Activated naive CD4-positive, alpha-beta T cell (primary cell): ENCODE results near the gene RACGAP1.
A peak's percentile ranks its signal among the peaks of the same experiment; 100 is the strongest.

Experiments used
- DNase-seq, 4 experiments: peaks; one replicate each; lab custom pipeline; 2025; lab: John Stamatoyannopoulos, UW

Gene RACGAP1

GRCh38 chr12:50056639-50056976 lies 31.3 kb upstream of the RACGAP1 start:
- no peak for DNase-seq

GRCh38 chr12:50055831-50056638 lies 30.7 kb upstream of the RACGAP1 start:
- DNase-seq: peak in 3 of 4 experiments; percentile 17 to 48 (median 28)

DNA sequence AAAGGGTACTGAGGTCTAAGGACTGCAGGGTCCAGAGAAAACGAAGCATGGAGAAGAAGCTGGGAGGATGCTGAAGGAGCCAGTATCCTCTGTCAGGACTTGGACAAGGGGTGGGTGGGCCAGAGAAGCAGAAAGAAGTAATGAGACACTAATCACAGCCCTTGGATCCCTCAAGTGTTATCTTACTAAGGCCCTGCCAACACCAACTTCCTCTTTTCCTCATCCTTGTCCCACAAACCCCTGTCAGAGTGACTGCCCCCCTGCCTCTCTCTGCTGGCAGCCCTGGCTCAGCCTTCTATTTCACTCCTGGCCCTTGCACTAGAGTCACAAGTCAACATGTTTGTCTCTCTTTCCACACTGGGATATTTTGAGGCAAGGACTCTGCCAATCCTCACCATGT lies 28.3 kb upstream of the RACGAP1 start:
- no peak for DNase-seq

- DNase-seq: no peak
These were observed 27.7 kb upstream of the RACGAP1 start for GRCh38 chr12:50052964-50053363.

DNA sequence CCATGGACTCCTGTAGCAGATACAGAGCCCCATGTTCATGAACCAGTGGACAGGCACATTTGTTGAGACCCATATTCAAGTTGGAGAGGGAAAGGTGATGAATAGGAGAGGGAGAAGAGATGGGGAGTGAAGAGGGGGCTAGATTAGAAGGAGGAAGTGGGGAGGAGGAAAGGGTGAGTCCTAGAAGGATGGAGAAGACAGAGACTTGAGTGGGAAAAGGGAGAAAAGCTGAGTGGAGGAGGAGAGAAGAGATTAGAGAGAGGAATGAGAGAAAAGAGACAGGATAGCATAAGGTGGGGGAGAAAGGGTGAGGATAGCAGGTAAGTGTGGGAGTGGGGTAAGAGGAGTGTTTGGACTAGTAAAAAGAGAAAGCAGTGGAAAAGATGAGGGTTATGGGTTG lies 27.2 kb upstream of the RACGAP1 start:
- no peak for DNase-seq

DNA sequence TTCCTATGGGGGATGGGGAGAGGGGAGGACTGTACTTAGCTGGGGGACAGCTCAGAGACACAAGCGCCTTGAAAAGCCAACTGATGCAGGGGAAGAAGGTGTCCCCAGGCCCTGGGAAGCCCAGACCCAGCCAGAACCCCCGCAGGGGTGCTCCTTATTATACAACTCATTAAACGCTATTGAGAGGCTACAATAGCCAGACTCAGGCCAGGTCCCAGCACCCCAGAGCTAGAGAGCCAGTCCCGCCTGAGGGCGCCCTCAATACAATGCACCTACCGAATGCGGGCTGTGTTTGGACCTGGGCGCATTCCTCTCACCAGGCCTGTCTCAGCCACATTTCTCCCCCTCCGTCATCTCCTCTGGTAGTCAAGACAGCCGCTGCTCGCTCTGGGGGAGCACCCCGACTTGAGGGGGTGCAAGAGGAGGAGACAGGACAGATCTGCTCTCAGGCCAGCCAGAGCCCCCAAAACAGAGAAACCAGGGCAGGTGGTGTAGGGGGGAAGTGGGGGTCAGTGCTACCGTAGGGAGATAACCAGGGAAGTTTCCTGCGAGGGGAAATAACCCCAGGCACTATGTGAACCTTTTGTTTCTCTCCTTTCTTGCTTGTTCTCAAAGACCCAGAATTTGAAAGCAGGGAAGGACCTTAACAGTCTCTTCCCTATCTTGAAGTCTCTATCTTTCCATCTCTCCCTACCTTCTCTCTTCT lies 26.0 kb upstream of the RACGAP1 start:
- no peak for DNase-seq

DNA sequence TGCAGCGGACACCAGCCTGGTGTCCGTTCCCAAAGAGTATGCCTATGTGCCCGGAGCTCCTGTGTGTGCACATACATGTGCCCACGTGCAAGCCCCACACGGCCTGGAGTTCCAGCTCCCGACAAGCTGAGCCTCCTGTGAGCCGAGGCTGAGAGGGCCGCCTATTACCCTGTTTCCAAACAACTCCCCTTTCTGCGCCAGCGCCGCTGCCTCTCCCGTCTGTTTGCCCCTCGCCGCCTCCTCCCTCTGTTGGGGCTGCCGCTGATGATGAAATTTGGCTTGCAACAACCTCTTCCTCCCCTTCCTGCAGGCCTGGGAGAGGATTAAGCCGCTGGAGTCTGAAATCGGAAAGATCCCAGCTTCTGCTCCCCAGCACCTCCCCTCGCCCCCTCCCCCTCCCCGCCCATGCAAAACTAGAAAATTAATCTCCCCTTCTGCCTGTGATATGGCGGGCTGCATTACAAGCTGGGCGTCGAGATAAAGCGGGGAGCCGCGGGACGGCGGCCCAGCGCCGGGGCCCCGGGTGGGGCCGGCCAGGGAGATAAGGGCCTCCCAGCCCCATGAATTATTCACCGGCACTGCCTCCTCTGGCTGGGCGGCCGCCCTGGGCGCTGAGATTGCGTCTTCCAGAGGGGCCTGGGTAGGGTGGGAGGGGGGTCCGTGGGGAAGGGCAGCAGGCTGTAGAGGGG lies 25.3 kb upstream of the RACGAP1 start:
- no peak for DNase-seq

GRCh38 chr12:50050119-50050385 lies 24.8 kb upstream of the RACGAP1 start:
- DNase-seq: no peak

- DNase-seq: no peak
These were observed 24.2 kb upstream of the RACGAP1 start for GRCh38 chr12:50049254-50050118.

DNA sequence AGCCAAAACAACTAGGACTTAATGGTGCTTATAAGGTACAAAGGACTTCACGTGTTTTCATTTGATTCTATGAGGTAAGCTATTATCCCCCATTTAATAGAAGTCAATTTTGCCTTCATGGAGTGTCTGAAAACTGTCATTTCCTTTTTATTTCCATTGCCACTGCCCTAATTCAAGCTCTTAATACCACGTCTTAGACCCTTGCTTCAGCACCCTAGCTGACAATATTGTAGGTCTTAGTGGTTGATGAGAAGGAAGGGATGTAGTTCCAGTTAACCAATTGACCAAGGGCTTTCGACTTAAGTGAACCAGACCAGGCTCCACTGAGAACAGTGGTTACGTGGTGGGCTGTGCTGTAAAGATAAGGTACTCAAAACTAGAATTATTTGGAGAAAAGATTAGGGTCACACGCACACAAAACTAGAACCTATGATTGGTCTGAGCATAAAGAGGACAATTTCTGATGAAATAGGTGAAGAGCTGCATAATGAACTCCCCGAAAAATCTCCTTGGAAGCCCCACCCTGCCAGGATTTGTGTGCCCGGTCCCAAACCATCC lies 22.5 kb upstream of the RACGAP1 start:
- no peak for DNase-seq

DNA sequence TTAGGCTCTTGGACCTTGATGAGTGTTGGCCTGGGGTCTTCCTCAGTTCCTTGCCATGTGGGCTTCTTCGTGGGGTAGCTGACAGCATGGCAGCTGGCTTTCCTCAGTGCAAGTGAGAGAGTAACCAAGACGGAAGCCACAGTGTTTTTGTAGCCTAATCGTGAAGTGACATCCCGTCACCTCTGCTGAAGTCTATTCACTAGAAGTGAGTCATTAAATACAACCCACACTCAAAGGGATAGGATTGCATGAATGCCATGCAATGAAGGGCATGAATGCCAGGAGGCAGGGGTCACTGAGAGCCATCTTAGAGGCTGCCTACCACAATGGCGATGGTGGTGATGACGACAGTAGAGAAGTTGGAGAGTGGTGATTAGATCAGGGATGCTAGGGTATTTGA lies 18.6 kb upstream of the RACGAP1 start:
- DNase-seq: no peak

DNA sequence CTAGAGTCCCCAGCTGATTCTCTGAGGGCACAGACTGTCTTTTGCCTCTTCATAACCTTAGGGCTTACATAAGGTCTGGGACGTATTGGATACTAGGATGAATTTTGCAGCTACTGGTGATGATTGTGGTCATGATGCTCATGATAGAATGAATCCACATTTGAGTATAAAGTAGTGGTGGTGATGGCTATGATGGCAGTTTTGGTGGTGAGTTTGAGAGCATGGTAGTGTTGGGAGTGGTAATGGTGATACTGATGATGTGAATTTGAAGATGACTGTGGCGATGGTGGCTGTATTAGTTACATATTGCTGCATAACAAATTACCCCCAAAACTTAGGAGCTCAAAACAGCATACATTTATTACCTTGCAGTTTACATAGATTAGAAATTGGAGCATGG lies 18.0 kb upstream of the RACGAP1 start:
- no peak for DNase-seq

DNA sequence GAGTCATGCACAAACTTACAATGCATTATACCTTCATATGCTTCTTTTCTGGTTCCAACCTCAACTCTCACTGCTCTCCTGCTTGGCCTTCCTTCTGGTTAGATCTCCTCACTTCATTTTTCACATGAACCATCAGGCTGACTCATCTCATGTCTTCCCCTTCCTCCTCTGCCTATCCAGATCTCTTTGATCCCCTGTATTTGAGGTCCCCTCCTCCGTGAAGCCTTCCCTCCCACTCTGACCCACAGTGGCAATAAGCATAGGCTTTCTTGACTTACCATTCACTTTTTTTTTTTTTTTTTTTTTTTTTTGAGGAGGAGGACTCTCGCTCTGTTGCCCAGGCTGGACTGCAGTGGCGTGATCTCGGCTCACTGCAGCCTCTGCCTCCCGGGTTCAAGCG lies 17.4 kb upstream of the RACGAP1 start:
- no peak for DNase-seq

DNA sequence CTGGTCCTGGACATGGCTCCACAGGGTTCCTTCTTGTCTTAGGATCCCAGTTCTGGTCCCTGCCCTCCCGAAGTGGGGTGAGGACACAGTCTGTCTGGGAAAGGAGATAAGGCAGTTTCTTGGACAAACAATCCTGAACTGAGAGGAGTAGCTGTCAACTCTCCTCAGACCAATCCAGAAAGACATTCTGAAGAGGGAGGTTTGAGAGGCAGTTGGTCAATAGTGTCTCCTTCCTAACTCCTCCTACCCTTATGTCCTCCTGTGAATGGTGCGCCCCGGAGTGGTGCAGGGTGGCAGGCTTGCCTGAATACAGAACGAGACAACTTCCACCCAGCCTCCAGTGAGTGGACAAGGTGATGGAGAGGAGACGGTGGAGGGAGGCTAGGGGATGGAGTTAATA lies 16.7 kb upstream of the RACGAP1 start:
- DNase-seq: no peak

DNA sequence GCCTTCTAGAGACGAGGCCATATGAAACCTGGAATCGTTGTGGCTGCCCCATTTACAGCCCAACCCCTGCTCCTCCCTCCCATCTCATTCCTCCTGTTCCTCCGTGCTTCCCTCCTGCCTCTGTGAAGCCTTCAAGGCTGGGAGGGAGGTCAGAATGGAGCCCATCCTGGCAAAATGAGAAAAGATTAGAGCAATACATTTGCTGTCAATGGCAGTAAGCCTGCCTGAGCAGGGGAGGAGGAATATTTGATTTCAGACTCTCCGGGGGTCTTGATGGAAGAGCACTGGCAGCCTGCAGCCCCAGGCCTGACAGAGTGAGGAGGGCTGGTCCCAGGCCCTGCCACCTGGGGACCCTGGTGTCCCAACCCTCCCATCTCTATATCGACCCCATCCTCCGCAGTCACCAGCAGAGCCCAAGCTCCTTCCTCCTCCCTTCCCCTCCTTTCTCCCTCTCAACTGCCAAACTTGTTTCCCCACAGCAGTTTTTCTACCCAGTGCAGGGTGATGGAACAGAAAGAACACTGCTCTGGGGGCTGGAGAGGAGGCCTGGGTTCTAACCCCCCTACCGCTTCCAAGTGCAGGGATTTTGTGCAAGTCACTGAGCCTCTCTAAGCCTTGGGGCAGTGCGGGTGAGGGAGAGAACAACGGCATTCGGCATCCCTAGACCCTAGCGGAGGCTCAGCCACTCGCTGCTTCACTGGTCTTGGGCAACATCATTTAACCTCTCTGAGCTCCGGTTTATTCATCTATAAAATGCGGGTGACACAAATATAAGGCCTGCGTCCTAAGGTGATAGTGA lies 16.0 kb upstream of the RACGAP1 start:
- no peak for DNase-seq

DNA sequence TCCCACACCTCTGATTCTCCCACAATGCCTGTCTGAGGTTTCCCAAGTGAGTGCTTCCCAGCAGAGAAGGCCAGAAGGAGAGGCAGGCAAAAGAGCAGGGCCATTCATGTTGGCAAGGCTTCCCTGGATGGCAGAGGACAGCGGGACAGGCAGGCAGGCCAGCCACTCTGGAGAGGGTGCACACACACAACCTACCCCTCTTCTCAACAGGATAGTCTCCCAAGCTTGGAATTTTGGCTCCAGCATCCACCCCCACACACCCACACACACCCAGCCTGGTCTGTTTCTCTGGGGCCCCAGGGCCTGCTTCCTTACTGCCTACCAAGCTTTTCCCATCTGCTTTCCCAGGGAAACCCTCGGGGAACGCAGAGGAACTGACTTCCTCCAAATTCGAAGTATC lies 15.4 kb upstream of the RACGAP1 start:
- DNase-seq: no peak

DNA sequence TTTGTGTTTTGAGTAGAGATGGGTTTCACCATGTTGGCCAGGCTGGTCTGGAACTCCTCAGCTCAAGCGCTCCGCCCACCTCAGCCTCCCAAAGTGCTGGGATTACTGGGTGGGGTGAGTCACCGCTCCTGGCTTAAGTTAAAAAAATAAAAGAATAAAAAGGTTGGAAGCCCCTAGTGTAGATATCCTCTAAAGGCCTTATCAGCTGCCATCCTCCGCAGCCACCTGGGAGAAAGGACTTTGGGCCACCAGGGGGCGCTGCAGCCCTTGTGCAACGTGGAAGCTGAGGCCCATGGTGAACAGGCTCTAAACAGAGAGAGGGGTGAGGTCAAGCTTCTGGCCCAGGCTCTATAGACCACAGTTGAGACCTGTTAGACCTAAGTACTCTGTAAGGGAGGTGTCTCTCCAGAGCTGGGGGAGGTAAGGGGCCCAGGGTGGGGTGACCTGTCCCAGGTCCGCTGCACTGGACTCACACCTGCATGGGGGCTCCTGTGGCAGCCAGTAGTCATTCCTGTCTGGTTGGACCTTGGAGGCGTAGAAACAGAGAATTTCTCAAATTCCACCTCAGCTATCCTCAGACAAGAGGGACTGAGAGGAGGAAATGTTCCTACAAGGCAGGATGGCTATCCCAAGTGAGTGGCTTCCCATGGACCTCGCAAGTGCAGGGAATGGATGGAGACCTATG lies 14.0 kb upstream of the RACGAP1 start:
- peak; percentile 60 to 96 (median 82) for DNase-seq

- DNase-seq: no peak
These were observed 13.0 kb upstream of the RACGAP1 start for GRCh38 chr12:50038336-50038735.

- no peak for DNase-seq
These were observed 7.7 kb upstream of the RACGAP1 start for GRCh38 chr12:50032854-50033581.

GRCh38 chr12:50032515-50032853 lies 7.2 kb upstream of the RACGAP1 start:
- DNase-seq: no peak
